NCI-H2029 treated with DMSO at 0.1 percent for 48 hours (cell line): ENCODE data around the gene GSS.

Experiments used
- DNase-seq: peaks from one replicate; lab custom pipeline; 2025; lab: John Stamatoyannopoulos, UW

GSS gene

GRCh38 chr20:34946661-34947060, 8.9 kb downstream of the GSS start:
- no peak for DNase-seq

GRCh38 chr20:34945315-34946077, 10.1 kb downstream of the GSS start:
- DNase-seq: no peak

GRCh38 chr20:34943808-34944567, 11.6 kb downstream of the GSS start:
- DNase-seq: no peak

GRCh38 chr20:34942301-34942700, 13.3 kb downstream of the GSS start:
- no peak for DNase-seq

- no peak for DNase-seq
Observed at GRCh38 chr20:34941226-34941625, 14.4 kb downstream of the GSS start.

- DNase-seq: no peak
Observed at GRCh38 chr20:34940081-34940481, 15.5 kb downstream of the GSS start.

- DNase-seq: peak; percentile 60
Observed at GRCh38 chr20:34938466-34939163, 17.0 kb downstream of the GSS start.

- no peak for DNase-seq
Observed at GRCh38 chr20:34931771-34932170, 23.8 kb downstream of the GSS start.

- no peak for DNase-seq
Observed at GRCh38 chr20:34928411-34928810, 27.2 kb downstream of the GSS start.

GRCh38 chr20:34927736-34928135, 27.9 kb downstream of the GSS start:
- DNase-seq: no peak

- no peak for DNase-seq
Observed at GRCh38 chr20:34926581-34926980, 29.0 kb downstream of the GSS start.

- no peak for DNase-seq
Observed at GRCh38 chr20:34925981-34926380, 29.6 kb downstream of the GSS start.

GRCh38 chr20:34925341-34925740, 30.3 kb downstream of the GSS start:
- DNase-seq: no peak

GRCh38 chr20:34923414-34923813, 32.2 kb downstream of the GSS start:
- DNase-seq: no peak

- no peak for DNase-seq
Observed at GRCh38 chr20:34922654-34923381, 32.8 kb downstream of the GSS start.

GRCh38 chr20:34921436-34921835, 34.2 kb downstream of the GSS start:
- no peak for DNase-seq

GRCh38 chr20:34920055-34920454, 35.6 kb downstream of the GSS start:
- no peak for DNase-seq

- no peak for DNase-seq
Observed at GRCh38 chr20:34916774-34917354, 38.7 kb downstream of the GSS start.

- no peak for DNase-seq
Observed at GRCh38 chr20:34915749-34916455, 39.7 kb downstream of the GSS start.

- DNase-seq: no peak
Observed at GRCh38 chr20:34915131-34915530, 40.5 kb downstream of the GSS start.
